ENCODE results near the gene ZMAT1.

DNA sequence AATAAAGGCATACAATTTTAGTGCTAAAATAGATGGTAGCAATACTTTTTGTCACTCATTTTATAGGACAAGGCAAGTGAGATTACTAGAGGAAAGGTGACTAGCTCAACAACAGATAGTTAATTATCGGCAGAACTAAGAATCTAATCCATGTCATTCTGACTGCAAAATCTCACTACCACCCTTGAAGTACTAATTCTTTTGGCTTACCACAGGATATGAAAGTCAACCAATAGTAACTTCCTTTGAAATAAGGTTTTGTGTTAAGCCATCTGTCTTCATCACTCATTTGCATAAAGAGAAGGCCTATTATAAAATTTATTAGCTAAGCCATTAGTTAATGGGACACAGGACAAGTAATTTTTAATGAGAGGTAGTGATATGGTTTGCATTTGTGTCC lies 25.3 kb upstream of the ZMAT1 start:
- TF ChIP-seq, protein P1, sequence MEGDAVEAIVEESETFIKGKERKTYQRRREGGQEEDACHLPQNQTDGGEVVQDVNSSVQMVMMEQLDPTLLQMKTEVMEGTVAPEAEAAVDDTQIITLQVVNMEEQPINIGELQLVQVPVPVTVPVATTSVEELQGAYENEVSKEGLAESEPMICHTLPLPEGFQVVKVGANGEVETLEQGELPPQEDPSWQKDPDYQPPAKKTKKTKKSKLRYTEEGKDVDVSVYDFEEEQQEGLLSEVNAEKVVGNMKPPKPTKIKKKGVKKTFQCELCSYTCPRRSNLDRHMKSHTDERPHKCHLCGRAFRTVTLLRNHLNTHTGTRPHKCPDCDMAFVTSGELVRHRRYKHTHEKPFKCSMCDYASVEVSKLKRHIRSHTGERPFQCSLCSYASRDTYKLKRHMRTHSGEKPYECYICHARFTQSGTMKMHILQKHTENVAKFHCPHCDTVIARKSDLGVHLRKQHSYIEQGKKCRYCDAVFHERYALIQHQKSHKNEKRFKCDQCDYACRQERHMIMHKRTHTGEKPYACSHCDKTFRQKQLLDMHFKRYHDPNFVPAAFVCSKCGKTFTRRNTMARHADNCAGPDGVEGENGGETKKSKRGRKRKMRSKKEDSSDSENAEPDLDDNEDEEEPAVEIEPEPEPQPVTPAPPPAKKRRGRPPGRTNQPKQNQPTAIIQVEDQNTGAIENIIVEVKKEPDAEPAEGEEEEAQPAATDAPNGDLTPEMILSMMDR (optimal IDR thresholded peaks at IDR 0.05 in 1 of 3, IDR thresholded peaks at IDR 0.05 in 1 of 3, conservative IDR thresholded peaks at IDR 0.05 in 1 of 3; ENCODE audit: extremely low read depth in 1 of 3, insufficient read depth in 2 of 3, low read length in 3 of 3), result no peak
- no peak for TF ChIP-seq EZH2 (IDR thresholded peaks at IDR 0.05; ENCODE audit: low read length)
